T-cell (primary cell): ENCODE data around the gene WDR13. TPM values are rescaled to one million over a fixed set of nuclear protein-coding genes. Genes with fewer than 3 reads are reported as not detected.
A peak's percentile ranks its signal among the peaks of the same experiment; 100 is the strongest.

ENCODE experiments used
- ATAC-seq, 4 experiments: fragments of 200-7000 bp in 3 of 4; fragments of 150-1000 bp in 1 of 4; cut with Tn5 transposase; replicated peaks in 1 of 4; 1 replicate in 3 of 4; 2 replicates in 1 of 4; pipeline ENCODE4 v1.10.0; 2021; ENCODE audit warnings: moderate library complexity in 3 of 4, mild to moderate bottlenecking in 2 of 4, moderate number of reproducible peaks in 1 of 4
- CTCF ChIA-PET, 2 donors: fragments of 300-600 bp; sonication (Branson Sonifier 250); formaldehyde crosslinking; loops; one replicate each; lab custom pipeline; 2022; ENCODE audit warnings: antibody characterized with exemption in 2 of 2; lab: Charles Lee
- POLR2A ChIA-PET, 2 donors: fragments of 300-600 bp; sonication (Branson Sonifier 250); formaldehyde crosslinking; loops; one replicate each; lab custom pipeline; 2022; ENCODE audit warnings: antibody characterized with exemption in 2 of 2; lab: Charles Lee
- DNase-seq, 35 experiments: peaks; one replicate each; pipeline versions ENCODE4 v3.0.0 to v3.0.0-alpha.2; 2013 to 2023
- H3K27ac ChIP-seq: one replicate; pipeline ENCODE4 v1.5.1; 2013; ENCODE audit warnings: low read length
- H3K27me3 ChIP-seq, 2 experiments: replicated peaks in 1 of 2; 1 replicate in 1 of 2; 2 replicates in 1 of 2; pipeline versions ENCODE4 v1.6.1 to v1.7.0; 2013; ENCODE audit warnings: low read length in 1 of 2, mixed read lengths in 1 of 2; ENCODE audit not compliant: control insufficient read depth in 2 of 2, insufficient read depth in 2 of 2; ENCODE audit errors: extremely low read depth in 1 of 2
- H3K36me3 ChIP-seq, 2 donors: 1 replicate in 1 of 2; 2 replicates in 1 of 2; pipeline versions ENCODE4 v1.6.1 to v1.7.0; 2013; ENCODE audit warnings: low read length in 1 of 2; ENCODE audit not compliant: control insufficient read depth in 2 of 2, insufficient read depth in 1 of 2; ENCODE audit errors: extremely low read depth in 1 of 2
- H3K4me1 ChIP-seq, 2 experiments: 1 replicate in 1 of 2; 2 replicates in 1 of 2; pipeline versions ENCODE4 v1.6.1 to v1.7.0; 2013; ENCODE audit warnings: low read length in 2 of 2, mixed read lengths in 1 of 2; ENCODE audit not compliant: insufficient read depth in 2 of 2, control insufficient read depth in 1 of 2; ENCODE audit errors: extremely low read depth in 1 of 2
- H3K4me3 ChIP-seq, 2 donors: 1 replicate in 1 of 2; 2 replicates in 1 of 2; pipeline versions ENCODE4 v1.5.1 to v1.7.0; 2013; ENCODE audit warnings: mild to moderate bottlenecking in 2 of 2, low read length in 1 of 2, moderate library complexity in 1 of 2; ENCODE audit not compliant: control insufficient read depth in 1 of 2; ENCODE audit errors: extremely low read depth in 1 of 2
- H3K9me3 ChIP-seq: 2 replicates; pipeline ENCODE4 v1.7.0; 2013
- H3K27ac Mint-ChIP-seq, 2 donors: one replicate each; pipeline ENCODE4 v1.8.0; 2020 to 2021; ENCODE audit warnings: mild to moderate bottlenecking in 2 of 2, mixed read lengths in 2 of 2
- H3K27me3 Mint-ChIP-seq, 2 donors: one replicate each; pipeline ENCODE4 v1.8.0; 2021 to 2022; ENCODE audit warnings: mixed read lengths in 2 of 2
- H3K36me3 Mint-ChIP-seq: one replicate; pipeline ENCODE4 v1.8.0; 2021; ENCODE audit warnings: mixed read lengths
- H3K4me1 Mint-ChIP-seq, 3 donors: one replicate each; pipeline ENCODE4 v1.8.0; 2020 to 2022; ENCODE audit warnings: mixed read lengths in 3 of 3, mild to moderate bottlenecking in 1 of 3
- H3K4me3 Mint-ChIP-seq, 3 donors: one replicate each; pipeline ENCODE4 v1.8.0; 2020 to 2022; ENCODE audit warnings: mild to moderate bottlenecking in 3 of 3, mixed read lengths in 3 of 3, moderate library complexity in 3 of 3
- H3K9me3 Mint-ChIP-seq, 3 donors: one replicate each; pipeline ENCODE4 v1.8.0; 2020 to 2022; ENCODE audit warnings: mixed read lengths in 3 of 3
- WGBS: methylation state at CpG from one replicate; pipeline ENCODE4 v1.1.5; 2013; ENCODE audit warnings: missing lambda C conversion rate; ENCODE audit not compliant: insufficient coverage; 5-methylcytosine and 5-hydroxymethylcytosine counted together
- total RNA-seq, 35 experiments: library from RNA in 6 of 35; stranded (reverse) in 6 of 35; fragments of 120-200 nt in 1 of 35; gene quantifications; one replicate each; pipeline versions ENCODE4 v1.2.1 to v1.2.4 and lab custom pipeline; 2013 to 2026

The WDR13 gene
- total RNA-seq, 5 donors from 2014 or later (not counting 1 experiment from before 2014, with no cell fraction given): 39.0 to 65.9 (median 59.3) TPM

DNA sequence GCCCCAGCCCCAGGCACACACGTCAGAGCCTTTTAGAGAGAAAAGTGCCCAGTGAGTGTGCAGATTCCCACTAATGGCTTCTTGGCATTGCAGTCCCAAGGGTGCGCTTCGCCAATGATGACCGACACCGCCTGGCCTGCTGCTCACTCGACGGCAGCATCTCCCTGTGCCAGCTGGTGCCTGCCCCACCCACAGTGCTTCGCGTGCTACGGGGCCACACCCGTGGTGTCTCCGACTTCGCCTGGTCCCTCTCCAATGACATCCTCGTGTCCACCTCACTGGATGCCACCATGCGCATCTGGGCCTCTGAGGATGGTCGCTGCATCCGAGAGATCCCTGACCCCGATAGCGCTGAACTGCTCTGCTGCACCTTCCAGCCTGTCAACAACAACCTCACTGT is 2.9 kb downstream of the WDR13 start:
- no peak for ATAC-seq

DNA sequence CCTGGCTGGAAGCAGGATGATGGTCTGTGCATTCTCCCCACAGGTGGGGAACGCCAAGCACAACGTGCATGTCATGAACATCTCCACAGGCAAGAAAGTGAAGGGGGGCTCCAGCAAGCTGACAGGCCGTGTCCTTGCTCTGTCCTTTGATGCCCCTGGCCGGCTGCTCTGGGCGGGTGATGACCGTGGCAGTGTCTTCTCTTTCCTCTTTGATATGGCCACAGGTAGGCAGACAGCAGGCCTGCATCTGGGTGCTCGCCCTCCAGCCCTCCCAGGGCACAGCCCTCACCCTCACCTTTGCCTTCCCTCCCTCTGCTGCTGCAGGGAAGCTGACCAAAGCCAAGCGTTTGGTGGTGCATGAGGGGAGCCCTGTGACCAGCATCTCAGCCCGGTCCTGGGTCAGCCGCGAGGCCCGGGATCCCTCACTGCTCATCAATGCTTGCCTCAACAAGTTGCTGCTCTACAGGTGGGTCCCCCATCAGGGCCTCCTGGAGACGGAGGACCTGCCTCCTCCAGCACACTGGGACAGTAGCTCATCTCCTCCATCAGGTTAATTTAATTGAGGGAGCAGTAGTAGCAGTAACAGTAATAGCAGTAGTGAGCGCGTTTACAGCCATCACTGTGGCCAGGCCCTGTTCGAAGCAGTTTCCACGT is 4.6 kb downstream of the WDR13 start:
- Mint-ChIP-seq H3K9me3 (no peaks in the 10 kb centered on the region), H3K27me3 (no peaks in the 10 kb centered on the region), H3K4me1 (peaks cover 10 to 15% (median 14%) of the 10 kb centered on the region in 3 donors), H3K36me3 (peaks cover 11% of the 10 kb centered on the region), H3K27ac (no peak overlapping the region), H3K4me3 (no peak overlapping the region)
- H3K4me1 ChIP-seq: peaks cover 0 to 16% of the 10 kb centered on the region in 2 experiments
- POLR2A ChIA-PET: no interaction called here
- H3K4me3 ChIP-seq: no peak overlapping the region
- no peak overlapping the region for H3K27ac ChIP-seq
- H3K27me3 ChIP-seq: no peaks in the 10 kb centered on the region
- 100% methylated on average over 2 of the region's 17 CpGs for WGBS
- peaks cover 5 to 24% of the 10 kb centered on the region in 2 donors for H3K36me3 ChIP-seq
- CTCF ChIA-PET: interaction anchor here (0.5 to 0.7 kb wide), 2 partner anchors 306 to 683 kb away, joined by 5 to 6 read pairs; no protein-coding TSS in a partner anchor
- ATAC-seq: no peak
- no peaks in the 10 kb centered on the region for H3K9me3 ChIP-seq
- no peak for DNase-seq

More for the DNA sequence above, 2.9 kb downstream of the WDR13 start:
- Histone ChIP-seq H3K4me1 (peaks cover 0 to 16% of the 10 kb centered on the region in 2 experiments), H3K36me3 (peaks cover 5 to 24% of the 10 kb centered on the region in 2 donors), H3K27me3 (no peaks in the 10 kb centered on the region), H3K27ac (no peak overlapping the region), H3K4me3 (no peak overlapping the region), H3K9me3 (no peaks in the 10 kb centered on the region)
- H3K9me3 Mint-ChIP-seq: no peaks in the 10 kb centered on the region
- peaks cover 10 to 15% (median 14%) of the 10 kb centered on the region in 3 donors for H3K4me1 Mint-ChIP-seq
- ChIA-PET CTCF (no interaction called here), POLR2A (no interaction called here)
- no peak for DNase-seq
- H3K4me3 Mint-ChIP-seq: no peak overlapping the region
- peaks cover 9% of the 10 kb centered on the region for H3K36me3 Mint-ChIP-seq
- no peaks in the 10 kb centered on the region for H3K27me3 Mint-ChIP-seq
- no peak overlapping the region for H3K27ac Mint-ChIP-seq
- WGBS: 97% methylated on average over 10 of the region's 19 CpGs

DNA sequence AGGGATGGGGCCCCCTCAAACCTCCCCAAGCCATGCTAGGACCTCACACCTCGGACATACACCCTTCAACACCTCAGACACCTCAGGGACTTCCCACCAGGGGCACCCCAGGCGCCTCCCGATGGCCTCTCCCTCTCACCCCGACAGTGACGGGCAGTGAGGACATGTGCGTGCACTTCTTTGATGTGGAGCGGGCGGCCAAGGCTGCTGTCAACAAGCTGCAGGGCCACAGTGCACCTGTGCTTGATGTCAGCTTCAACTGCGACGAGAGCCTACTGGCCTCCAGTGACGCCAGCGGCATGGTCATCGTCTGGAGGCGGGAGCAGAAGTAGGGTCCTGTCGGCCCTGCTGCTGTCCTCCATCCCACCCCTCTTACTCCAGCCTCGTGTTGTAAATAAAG is 7.4 kb downstream of the WDR13 start:
- ATAC-seq (no peak), DNase-seq (no peak)
- H3K4me3 Mint-ChIP-seq: no peak overlapping the region
- no peak overlapping the region for H3K27ac ChIP-seq
- ChIA-PET CTCF (no interaction called here), POLR2A (no interaction called here)
- no peaks in the 10 kb centered on the region for H3K9me3 Mint-ChIP-seq
- H3K4me1 ChIP-seq: no peaks in the 10 kb centered on the region
- no peak overlapping the region for H3K4me3 ChIP-seq
- H3K27ac Mint-ChIP-seq: no peak overlapping the region
- no CpG with 5 or more reads among the region's 16 CpGs for WGBS
- H3K9me3 ChIP-seq: no peaks in the 10 kb centered on the region
- H3K36me3 Mint-ChIP-seq: peaks cover 11% of the 10 kb centered on the region
- no peaks in the 10 kb centered on the region for H3K27me3 ChIP-seq
- no peaks in the 10 kb centered on the region for H3K27me3 Mint-ChIP-seq
- peaks cover 5 to 17% of the 10 kb centered on the region in 2 donors for H3K36me3 ChIP-seq
- H3K4me1 Mint-ChIP-seq: no peaks in the 10 kb centered on the region

DNA sequence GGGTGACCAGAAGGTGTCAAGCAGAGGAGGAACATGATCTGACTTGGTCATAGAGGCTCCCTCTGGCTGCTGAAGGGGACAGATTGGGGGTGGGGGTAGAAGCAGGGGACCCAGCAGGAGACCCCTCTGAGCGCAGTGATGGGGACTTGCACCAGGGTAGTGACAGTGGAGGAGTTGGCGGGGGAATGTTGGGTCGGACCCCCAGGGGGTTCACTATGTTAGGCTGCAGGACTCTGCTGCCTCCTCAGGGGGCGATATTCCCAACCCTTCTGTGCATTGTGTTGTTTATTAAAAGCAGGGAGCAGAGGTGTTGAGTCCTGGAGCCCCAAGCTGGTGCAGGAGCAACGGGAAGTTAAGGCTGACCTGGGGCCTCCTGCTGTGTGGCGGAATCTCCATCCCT is 8.8 kb downstream of the WDR13 start:
- H3K4me1 ChIP-seq: no peaks in the 10 kb centered on the region
- Mint-ChIP-seq H3K27me3 (no peaks in the 10 kb centered on the region), H3K36me3 (peaks cover 11% of the 10 kb centered on the region), H3K4me3 (no peak overlapping the region), H3K27ac (no peak overlapping the region), H3K9me3 (no peaks in the 10 kb centered on the region), H3K4me1 (no peaks in the 10 kb centered on the region)
- H3K9me3 ChIP-seq: no peaks in the 10 kb centered on the region
- no peak overlapping the region for H3K4me3 ChIP-seq
- ChIA-PET POLR2A (no interaction called here), CTCF (no interaction called here)
- WGBS: no CpG with 5 or more reads among the region's 6 CpGs
- ATAC-seq: peak in 1 of 4 experiments; percentile 19
- H3K27me3 ChIP-seq: no peaks in the 10 kb centered on the region
- no peak overlapping the region for H3K27ac ChIP-seq
- no peak for DNase-seq
- peaks cover 5 to 8% of the 10 kb centered on the region in 2 donors for H3K36me3 ChIP-seq

DNA sequence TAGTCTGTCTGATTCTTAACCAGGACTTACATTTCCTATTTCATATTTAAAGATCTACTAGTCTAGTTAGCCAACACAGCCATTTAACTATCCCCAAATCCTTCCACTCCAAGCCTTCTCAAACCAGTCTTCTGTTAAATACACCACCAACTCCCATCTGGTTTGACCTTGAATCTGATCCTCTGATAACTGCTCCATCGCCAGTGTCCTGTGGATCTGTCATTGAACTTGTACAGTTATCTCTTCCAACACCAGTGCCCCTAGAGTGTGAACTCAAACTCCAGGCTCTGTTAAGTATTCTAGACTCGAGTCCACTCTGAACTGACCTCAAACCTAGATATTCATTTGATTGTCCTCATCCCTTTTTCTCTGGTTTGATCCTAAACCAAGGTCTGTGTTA is 14.4 kb downstream of the WDR13 start:
- 83% methylated on average over 1 of the region's 2 CpGs for WGBS
- ATAC-seq: no peak
- no peaks in the 10 kb centered on the region for H3K36me3 Mint-ChIP-seq
- H3K9me3 Mint-ChIP-seq: no peaks in the 10 kb centered on the region
- ChIA-PET CTCF (no interaction called here), POLR2A (no interaction called here)
- H3K4me1 Mint-ChIP-seq: no peaks in the 10 kb centered on the region
- no peak overlapping the region for H3K27ac ChIP-seq
- DNase-seq: no peak
- H3K4me3 ChIP-seq: no peak overlapping the region
- no peak overlapping the region for H3K27ac Mint-ChIP-seq
- peaks cover 0 to 4% of the 10 kb centered on the region in 2 donors for H3K27me3 Mint-ChIP-seq
- H3K4me1 ChIP-seq: no peaks in the 10 kb centered on the region
- no peaks in the 10 kb centered on the region for H3K36me3 ChIP-seq
- H3K27me3 ChIP-seq: no peaks in the 10 kb centered on the region
- H3K4me3 Mint-ChIP-seq: no peak overlapping the region
- no peaks in the 10 kb centered on the region for H3K9me3 ChIP-seq

DNA sequence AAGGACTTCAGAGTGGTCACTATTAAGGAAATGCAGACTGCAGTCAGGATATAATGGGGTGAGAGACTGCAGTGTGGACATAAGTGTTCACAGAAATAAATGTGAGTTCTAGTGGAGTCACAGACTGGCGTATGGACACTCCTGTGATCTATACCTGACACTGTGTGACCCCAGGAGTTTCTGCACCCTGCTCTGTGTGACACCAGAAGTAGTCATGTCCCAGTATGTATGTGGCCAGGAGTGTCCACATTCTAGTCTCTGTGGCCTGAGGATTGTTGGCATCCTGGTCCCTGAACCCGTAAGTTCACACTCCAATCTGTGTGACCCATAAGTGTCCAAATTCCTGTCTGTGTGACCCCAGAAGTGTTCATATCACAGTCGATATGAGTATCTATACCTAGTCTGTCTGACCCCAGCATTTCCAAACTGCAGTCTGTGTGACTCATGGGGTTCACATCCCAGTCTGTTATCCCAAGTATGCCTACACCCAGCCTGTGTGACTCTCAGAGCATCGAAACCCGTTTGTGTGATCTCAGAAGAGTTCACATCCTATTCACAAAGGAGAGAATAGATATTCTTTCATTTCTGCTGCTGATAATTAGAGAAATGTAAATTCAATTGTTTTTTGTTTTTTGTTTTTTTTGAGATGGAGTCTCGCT is 16.3 kb downstream of the WDR13 start:
- no peaks in the 10 kb centered on the region for H3K36me3 Mint-ChIP-seq
- POLR2A ChIA-PET: no interaction called here
- CTCF ChIA-PET: no interaction called here
- H3K4me1 Mint-ChIP-seq: no peaks in the 10 kb centered on the region
- peaks cover 0 to 8% of the 10 kb centered on the region in 2 donors for H3K27me3 Mint-ChIP-seq
- no peak for ATAC-seq
- no peaks in the 10 kb centered on the region for H3K9me3 Mint-ChIP-seq
- no peak overlapping the region for H3K27ac Mint-ChIP-seq
- Histone ChIP-seq H3K27me3 (no peaks in the 10 kb centered on the region), H3K9me3 (no peaks in the 10 kb centered on the region), H3K4me3 (no peak overlapping the region), H3K36me3 (no peaks in the 10 kb centered on the region), H3K27ac (no peak overlapping the region), H3K4me1 (no peaks in the 10 kb centered on the region)
- no peak for DNase-seq
- H3K4me3 Mint-ChIP-seq: no peak overlapping the region
- 100% methylated on average over 1 of the region's 6 CpGs for WGBS
